HCT116 (cell line): ENCODE results near the gene CACNA2D3.

ENCODE experiments used
- EGR1 ChIP-seq: IDR thresholded peaks from 2 replicates; pipeline ENCODE4 v1.6.1; 2012; ENCODE audit warnings: low read depth
- ELF1 ChIP-seq: IDR thresholded peaks from 2 replicates; pipeline ENCODE4 v1.6.1; 2012; ENCODE audit warnings: low read depth, borderline replicate concordance
- EZH2 ChIP-seq: fragments of 200-600 bp; sonication (generic); IDR thresholded peaks from 2 replicates; pipeline ENCODE4 v1.6.1; 2017; ENCODE audit warnings: antibody characterized with exemption, mixed run types
- EZH2phosphoT487 ChIP-seq: fragments of 200-600 bp; IDR thresholded peaks from 2 replicates; pipeline ENCODE4 v1.6.1; 2018; ENCODE audit warnings: antibody characterized with exemption, borderline replicate concordance
- POLR2A ChIP-seq: IDR thresholded peaks from 2 replicates; pipeline ENCODE4 v1.7.0; 2011; ENCODE audit warnings: borderline replicate concordance; ENCODE audit not compliant: insufficient read depth, insufficient read length; ENCODE audit errors: extremely low read depth
- POLR2AphosphoS5 ChIP-seq: IDR thresholded peaks from 2 replicates; pipeline ENCODE4 v1.6.1; 2011; ENCODE audit warnings: mild to moderate bottlenecking, low read depth, low read length, moderate library complexity
- SP1 ChIP-seq: IDR thresholded peaks from 2 replicates; pipeline ENCODE4 v1.6.1; 2012; ENCODE audit warnings: low read depth
- TCF7L2 ChIP-seq: IDR thresholded peaks from 2 replicates; pipeline ENCODE4 v1.7.0; 2011; ENCODE audit warnings: borderline replicate concordance, inconsistent platforms; ENCODE audit not compliant: insufficient read depth, insufficient read length; ENCODE audit errors: extremely low read depth
- ZNF274 ChIP-seq: fragments of 200-500 bp; sonication (Bioruptor generic); IDR thresholded peaks from 2 replicates; pipeline ENCODE4 v1.6.1; 2014; ENCODE audit warnings: mild to moderate bottlenecking, low read depth, low read length, inconsistent platforms
- TF ChIP-seq, protein P1 (sequence below), 3 experiments: fragments of 200-600 bp in 1 of 3; sonication (generic) in 1 of 3; IDR thresholded peaks in 2 of 3; conservative IDR thresholded peaks in 1 of 3; 2 replicates each; pipeline ENCODE4 v1.5.1; 2012 to 2017; ENCODE audit warnings: low read depth in 2 of 3, low read length in 2 of 3, antibody characterized with exemption in 1 of 3, borderline replicate concordance in 1 of 3, control low read depth in 1 of 3, mild to moderate bottlenecking in 1 of 3, mixed read lengths in 1 of 3, mixed run types in 1 of 3, moderate library complexity in 1 of 3; ENCODE audit not compliant: insufficient read depth in 1 of 3
- TF ChIP-seq, protein P2 (sequence below): IDR thresholded peaks from 2 replicates; pipeline ENCODE4 v1.6.1; 2012

- TF ChIP-seq, protein P1, sequence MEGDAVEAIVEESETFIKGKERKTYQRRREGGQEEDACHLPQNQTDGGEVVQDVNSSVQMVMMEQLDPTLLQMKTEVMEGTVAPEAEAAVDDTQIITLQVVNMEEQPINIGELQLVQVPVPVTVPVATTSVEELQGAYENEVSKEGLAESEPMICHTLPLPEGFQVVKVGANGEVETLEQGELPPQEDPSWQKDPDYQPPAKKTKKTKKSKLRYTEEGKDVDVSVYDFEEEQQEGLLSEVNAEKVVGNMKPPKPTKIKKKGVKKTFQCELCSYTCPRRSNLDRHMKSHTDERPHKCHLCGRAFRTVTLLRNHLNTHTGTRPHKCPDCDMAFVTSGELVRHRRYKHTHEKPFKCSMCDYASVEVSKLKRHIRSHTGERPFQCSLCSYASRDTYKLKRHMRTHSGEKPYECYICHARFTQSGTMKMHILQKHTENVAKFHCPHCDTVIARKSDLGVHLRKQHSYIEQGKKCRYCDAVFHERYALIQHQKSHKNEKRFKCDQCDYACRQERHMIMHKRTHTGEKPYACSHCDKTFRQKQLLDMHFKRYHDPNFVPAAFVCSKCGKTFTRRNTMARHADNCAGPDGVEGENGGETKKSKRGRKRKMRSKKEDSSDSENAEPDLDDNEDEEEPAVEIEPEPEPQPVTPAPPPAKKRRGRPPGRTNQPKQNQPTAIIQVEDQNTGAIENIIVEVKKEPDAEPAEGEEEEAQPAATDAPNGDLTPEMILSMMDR (IDR thresholded peaks at IDR 0.05 in 2 of 3, conservative IDR thresholded peaks at IDR 0.05 in 1 of 3; ENCODE audit: borderline replicate concordance in 1 of 3, insufficient read depth in 1 of 3, low read depth in 2 of 3, low read length in 2 of 3), result no peak
- TF ChIP-seq EZH2phosphoT487 (no peak), POLR2A (no peak), POLR2AphosphoS5 (no peak), ELF1 (no peak), ZNF274 (no peak), EZH2 (no peak), SP1 (no peak), EGR1 (no peak), TCF7L2 (no peak)
- TF ChIP-seq, protein P2, sequence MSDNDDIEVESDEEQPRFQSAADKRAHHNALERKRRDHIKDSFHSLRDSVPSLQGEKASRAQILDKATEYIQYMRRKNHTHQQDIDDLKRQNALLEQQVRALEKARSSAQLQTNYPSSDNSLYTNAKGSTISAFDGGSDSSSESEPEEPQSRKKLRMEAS, result no peak
Observed at GRCh38 chr3:54654776-54655175, 532.4 kb downstream of the CACNA2D3 start.
